ENCODE results near the gene FAM110A.
"Not testable (repeated sequence)": the region's sequence is repeated elsewhere in the genome, so short reads cannot be mapped to it uniquely, and the experiment has no call there.

FAM110A gene

GRCh38 chr20:844473-845225 is 11.1 kb downstream of the FAM110A start:
- DNase-seq (ENCODE audit: low read depth), result peak; percentile 52

GRCh38 chr20:845226-845868 is 11.8 kb downstream of the FAM110A start:
- DNase-seq (ENCODE audit: low read depth), result no peak

- no peak for DNase-seq (ENCODE audit: low read depth)
Measured at GRCh38 chr20:845941-846893, 12.7 kb downstream of the FAM110A start.

- DNase-seq (ENCODE audit: low read depth), result no peak
Measured at GRCh38 chr20:846894-847278, 13.4 kb downstream of the FAM110A start.

GRCh38 chr20:848193-848592 is 14.7 kb downstream of the FAM110A start:
- DNase-seq (ENCODE audit: low read depth), result no peak

- not testable (repeated sequence) for DNase-seq (ENCODE audit: low read depth)
Measured at GRCh38 chr20:848731-849130, 15.2 kb downstream of the FAM110A start.

- DNase-seq (ENCODE audit: low read depth), result no peak
Measured at GRCh38 chr20:853406-853996, 20.0 kb downstream of the FAM110A start.

GRCh38 chr20:854601-855000 is 21.1 kb downstream of the FAM110A start:
- no peak for DNase-seq (ENCODE audit: low read depth)

- no peak for DNase-seq (ENCODE audit: low read depth)
Measured at GRCh38 chr20:855466-856360, 22.2 kb downstream of the FAM110A start.

GRCh38 chr20:856361-856775 is 22.9 kb downstream of the FAM110A start:
- no peak for DNase-seq (ENCODE audit: low read depth)

GRCh38 chr20:858011-858410 is 24.5 kb downstream of the FAM110A start:
- no peak for DNase-seq (ENCODE audit: low read depth)

- DNase-seq (ENCODE audit: low read depth), result no peak
Measured at GRCh38 chr20:859751-860231, 26.3 kb downstream of the FAM110A start.

GRCh38 chr20:860891-861290 is 27.4 kb downstream of the FAM110A start:
- no peak for DNase-seq (ENCODE audit: low read depth)

GRCh38 chr20:865440-865839 is 31.9 kb downstream of the FAM110A start:
- no peak for DNase-seq (ENCODE audit: low read depth)

- DNase-seq (ENCODE audit: low read depth), result no peak
Measured at GRCh38 chr20:868279-868678, 34.8 kb downstream of the FAM110A start.

- DNase-seq (ENCODE audit: low read depth), result no peak
Measured at GRCh38 chr20:869606-870005, 36.1 kb downstream of the FAM110A start.

- DNase-seq (ENCODE audit: low read depth), result no peak
Measured at GRCh38 chr20:870758-871157, 37.2 kb downstream of the FAM110A start.

GRCh38 chr20:871436-871835 is 37.9 kb downstream of the FAM110A start:
- DNase-seq (ENCODE audit: low read depth), result no peak

- DNase-seq (ENCODE audit: low read depth), result no peak
Measured at GRCh38 chr20:871948-872347, 38.4 kb downstream of the FAM110A start.

GRCh38 chr20:872855-873520 is 39.5 kb downstream of the FAM110A start:
- no peak for DNase-seq (ENCODE audit: low read depth)
